Measurements from ENCODE around the gene PEX26. TPM values are rescaled to one million over a fixed set of nuclear protein-coding genes. Genes with fewer than 3 reads are reported as not detected.

The PEX26 gene
- total RNA-seq, 1 experiment from 2014 or later, result 16.4 TPM

DNA sequence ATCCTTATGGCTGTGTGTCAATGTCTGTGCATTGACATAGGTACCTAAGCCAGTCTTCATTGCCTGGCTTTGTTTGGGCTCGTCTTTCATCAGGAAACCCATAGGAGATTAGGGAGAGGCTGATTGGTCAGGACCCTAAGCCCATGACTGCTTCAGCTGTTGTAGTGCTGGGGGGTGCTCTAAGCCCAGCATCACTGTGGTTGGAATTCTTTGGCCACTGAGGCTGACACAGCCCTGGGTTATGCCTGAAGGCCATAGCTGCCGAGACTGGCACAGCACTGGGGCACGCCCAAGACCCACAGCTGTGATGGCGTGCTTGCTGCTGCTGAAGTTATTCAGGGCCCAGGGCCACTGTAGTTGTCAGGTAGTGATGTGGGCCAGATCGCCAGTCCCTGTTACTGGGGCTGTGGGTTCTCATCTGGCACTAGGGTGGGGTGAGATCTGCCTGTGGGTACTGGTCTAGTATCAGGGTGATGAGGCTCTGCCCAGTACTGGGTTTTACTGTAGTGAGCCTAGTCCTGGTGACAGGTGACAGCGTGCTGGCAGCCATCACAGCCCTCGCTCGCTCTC lies 77.1 kb downstream of the PEX26 start:
- no peaks in the 10 kb centered on the region for H3K27me3 ChIP-seq
- H3K36me3 ChIP-seq, result no peaks in the 10 kb centered on the region
- peak; percentile 73 to 81 for DNase-seq
- no peaks in the 10 kb centered on the region for H3K9me3 ChIP-seq (replicated peaks)
- H3K27ac ChIP-seq, result peak overlapping the region; percentile 22; the same call in 1 of the 2 replicates
- H3K4me1 ChIP-seq, result peaks cover 3% of the 10 kb centered on the region; the same call in 1 of the 2 replicates
- H3K4me3 ChIP-seq, result no peak overlapping the region

Other genes starting within 250 kb of the PEX26 start
- gene MICAL3, start 53.4 kb upstream of the PEX26 start, total RNA-seq (2014; rRNA removed; shearing (Covaris generic)), result 21.9 and 26.1 TPM in 2 replicates
- 0.89 TPM in 1 of 2 replicates, not detected in the other for gene TUBA8, start 32.8 kb downstream of the PEX26 start, total RNA-seq (2014; rRNA removed; shearing (Covaris generic))
- gene USP18, start 72.2 kb downstream of the PEX26 start, total RNA-seq (2014; rRNA removed; shearing (Covaris generic)), result 3.1 and 3.7 TPM in 2 replicates

Data from SJCRH30 (cell line).